HCT116 (cell line): ENCODE measurements around the gene ARHGAP8. TPM values are rescaled to one million over a fixed set of nuclear protein-coding genes. Genes with fewer than 3 reads are reported as not detected.

ENCODE experiments used
- ATAC-seq: fragments of 200-7000 bp; cut with Tn5 transposase; 2 replicates; pipeline ENCODE4 v1.9.1; 2020; ENCODE audit warnings: mild to moderate bottlenecking, moderate library complexity
- BruUV-seq: library from RNA; stranded (reverse); fragments of 400-500 nt; replicated peaks from 2 replicates; lab custom pipeline; 2021; lab: Mats Ljungman, UMichigan
- CTCF ChIA-PET: fragments of 300-600 bp; sonication (Branson Sonifier 250); formaldehyde crosslinking; loops from one replicate; lab custom pipeline; 2021; ENCODE audit warnings: antibody characterized with exemption; lab: Charles Lee
- POLR2A ChIA-PET: fragments of 300-600, 350-600 bp; sonication (Branson Sonifier 250); formaldehyde crosslinking; loops from one replicate; lab custom pipeline; 2021; ENCODE audit warnings: antibody characterized with exemption; lab: Charles Lee
- RAD21 ChIA-PET, 2 experiments: fragments of 300-600 bp; sonication (Branson Sonifier 250); formaldehyde crosslinking; loops; one replicate each; lab custom pipeline; 2023; ENCODE audit warnings: low total read pairs in 2 of 2; ENCODE audit not compliant: uncharacterized antibody in 2 of 2, unreplicated experiment in 2 of 2, low non-redundant PET in 1 of 2; lab: Charles Lee
- DNase-seq: peaks from one replicate; pipeline ENCODE4 v3.0.0-alpha.2; 2010; ENCODE audit warnings: low read depth, low spot score
- H2AFZ ChIP-seq: fragments of 200-600 bp; shearing (Covaris generic), sonication (generic); 2 replicates; pipeline ENCODE4 v1.6.1; 2017; ENCODE audit warnings: low read depth, mixed run types, mixed read lengths, antibody characterized with exemption, low read length; ENCODE audit not compliant: poor library complexity, severe bottlenecking
- H3K27ac ChIP-seq: 2 replicates; pipeline ENCODE4 v1.5.1; 2012; ENCODE audit warnings: low read depth, low read length
- H3K27me3 ChIP-seq: fragments of 200-600 bp; sonication (generic); 2 replicates; pipeline ENCODE4 v1.6.1; 2016; ENCODE audit warnings: mixed run types, low read length, mixed read lengths; ENCODE audit not compliant: insufficient read depth
- H3K36me3 ChIP-seq, 2 experiments: fragments of 200-500 bp in 1 of 2; fragments of 200-600 bp in 1 of 2; sonication (Bioruptor generic) in 1 of 2; sonication (generic) in 1 of 2; 2 replicates each; pipeline versions ENCODE4 v1.5.1 to v1.6.1; 2014 to 2016; ENCODE audit warnings: low read length in 2 of 2, inconsistent platforms in 1 of 2, mixed read lengths in 1 of 2, mixed run types in 1 of 2; ENCODE audit not compliant: insufficient read depth in 2 of 2, control insufficient read depth in 1 of 2
- H3K4me1 ChIP-seq, 2 experiments: fragments of 200-600 bp in 1 of 2; sonication (generic) in 1 of 2; 2 replicates each; pipeline versions ENCODE4 v1.5.1 to v1.6.1; 2012 to 2017; ENCODE audit warnings: low read length in 2 of 2, inconsistent platforms in 1 of 2, mild to moderate bottlenecking in 1 of 2, mixed read lengths in 1 of 2, mixed run types in 1 of 2, moderate library complexity in 1 of 2; ENCODE audit not compliant: insufficient read depth in 2 of 2, control insufficient read depth in 1 of 2
- H3K4me2 ChIP-seq: fragments of 200-600 bp; sonication (generic); 2 replicates; pipeline ENCODE4 v1.6.1; 2017; ENCODE audit warnings: mixed run types, low read length, mixed read lengths
- H3K4me3 ChIP-seq, 2 experiments: fragments of 200-600 bp in 1 of 2; sonication (generic) in 1 of 2; replicated peaks in 1 of 2; 2 replicates each; pipeline ENCODE4 v1.5.1; 2011 to 2016; ENCODE audit warnings: low read length in 2 of 2, control low read depth in 1 of 2, low read depth in 1 of 2, mild to moderate bottlenecking in 1 of 2, mixed read lengths in 1 of 2, mixed run types in 1 of 2
- H3K79me2 ChIP-seq: fragments of 200-600 bp; sonication (generic); 2 replicates; pipeline ENCODE4 v1.6.1; 2017; ENCODE audit warnings: mild to moderate bottlenecking, mixed run types, low read length, moderate library complexity, mixed read lengths; ENCODE audit not compliant: insufficient read depth
- H3K9ac ChIP-seq: fragments of 200-600 bp; sonication (generic); 2 replicates; pipeline ENCODE4 v1.6.1; 2016; ENCODE audit warnings: low read length, mixed read lengths
- H3K9me2 ChIP-seq: fragments of 200-600 bp; sonication (generic), shearing (Covaris generic); 2 replicates; pipeline ENCODE4 v1.6.1; 2017; ENCODE audit warnings: mixed run types, mild to moderate bottlenecking, moderate library complexity; ENCODE audit not compliant: insufficient read depth
- H3K9me3 ChIP-seq, 2 experiments: fragments of 200-500 bp in 1 of 2; fragments of 200-600 bp in 1 of 2; sonication (Bioruptor generic) in 1 of 2; sonication (generic) in 1 of 2; 2 replicates each; pipeline ENCODE4 v1.6.1; 2014 to 2017; ENCODE audit warnings: low read length in 2 of 2, mixed read lengths in 2 of 2, inconsistent platforms in 1 of 2, low read depth in 1 of 2, mild to moderate bottlenecking in 1 of 2, mixed run types in 1 of 2, moderate library complexity in 1 of 2; ENCODE audit not compliant: control insufficient read depth in 1 of 2, insufficient read depth in 1 of 2
- H4K20me1 ChIP-seq: fragments of 200-600 bp; sonication (generic), shearing (Covaris generic); 2 replicates; pipeline ENCODE4 v1.6.1; 2017; ENCODE audit warnings: mixed run types, mild to moderate bottlenecking, moderate library complexity; ENCODE audit not compliant: insufficient read depth
- CBX3 ChIP-seq: IDR thresholded peaks from 2 replicates; pipeline ENCODE4 v1.6.1; 2012; ENCODE audit warnings: low read depth
- CEBPB ChIP-seq: IDR thresholded peaks from 2 replicates; pipeline ENCODE4 v1.6.1; 2012; ENCODE audit warnings: low read depth
- ELF1 ChIP-seq: IDR thresholded peaks from 2 replicates; pipeline ENCODE4 v1.6.1; 2012; ENCODE audit warnings: low read depth, borderline replicate concordance
- EZH2 ChIP-seq: fragments of 200-600 bp; sonication (generic); IDR thresholded peaks from 2 replicates; pipeline ENCODE4 v1.6.1; 2017; ENCODE audit warnings: antibody characterized with exemption, mixed run types
- EZH2phosphoT487 ChIP-seq: fragments of 200-600 bp; IDR thresholded peaks from 2 replicates; pipeline ENCODE4 v1.6.1; 2018; ENCODE audit warnings: antibody characterized with exemption, borderline replicate concordance
- FOSL1 ChIP-seq: IDR thresholded peaks from 2 replicates; pipeline ENCODE4 v1.6.1; 2012; ENCODE audit warnings: low read depth
- POLR2A ChIP-seq: IDR thresholded peaks from 2 replicates; pipeline ENCODE4 v1.7.0; 2011; ENCODE audit warnings: borderline replicate concordance; ENCODE audit not compliant: insufficient read depth, insufficient read length; ENCODE audit errors: extremely low read depth
- POLR2AphosphoS5 ChIP-seq: IDR thresholded peaks from 2 replicates; pipeline ENCODE4 v1.6.1; 2011; ENCODE audit warnings: mild to moderate bottlenecking, low read depth, low read length, moderate library complexity
- RAD21 ChIP-seq: IDR thresholded peaks from 2 replicates; pipeline ENCODE4 v1.6.1; 2012; ENCODE audit warnings: low read depth, mild to moderate bottlenecking
- TCF7L2 ChIP-seq: IDR thresholded peaks from 2 replicates; pipeline ENCODE4 v1.7.0; 2011; ENCODE audit warnings: borderline replicate concordance, inconsistent platforms; ENCODE audit not compliant: insufficient read depth, insufficient read length; ENCODE audit errors: extremely low read depth
- YY1 ChIP-seq: IDR thresholded peaks from 2 replicates; pipeline ENCODE4 v1.6.1; 2011; ENCODE audit warnings: low read length, low read depth, moderate library complexity, mild to moderate bottlenecking; ENCODE audit not compliant: insufficient replicate concordance; ENCODE audit errors: extremely low read depth
- ZFX ChIP-seq: fragments of 450-650 bp; IDR thresholded peaks from 2 replicates; pipeline ENCODE4 v1.6.1; 2017
- ZNF274 ChIP-seq: fragments of 200-500 bp; sonication (Bioruptor generic); IDR thresholded peaks from 2 replicates; pipeline ENCODE4 v1.6.1; 2014; ENCODE audit warnings: mild to moderate bottlenecking, low read depth, low read length, inconsistent platforms
- intact Hi-C: fragments of 100-400 bp; cut with micrococcal nuclease; formaldehyde crosslinking; loops from 2 replicates; pipeline ENCODE4 v1.10.0; 2022
- total RNA-seq: library from RNA; stranded (reverse); gene quantifications from one replicate; pipeline ENCODE4 v1.2.1, GENCODE V29; 2021; ENCODE audit not compliant: unreplicated experiment
- TF ChIP-seq, protein P1 (sequence below): IDR thresholded peaks from 2 replicates; pipeline ENCODE4 v1.6.1; 2012
- TF ChIP-seq, protein P2 (sequence below): IDR thresholded peaks from 2 replicates; pipeline ENCODE4 v1.6.1; 2012; ENCODE audit warnings: low read depth
- TF ChIP-seq, protein P3 (sequence below): IDR thresholded peaks from 2 replicates; pipeline ENCODE4 v1.6.1; 2012

The ARHGAP8 gene
- total RNA-seq, 1 experiment from 2014 or later: 67.5 TPM

- POLR2A ChIA-PET: no interaction called here
- BruUV-seq: no TSS peak
- CTCF ChIA-PET: no interaction called here
Observed at GRCh38 chr22:44804327-44804726, 52.0 kb downstream of the ARHGAP8 start.

More at GRCh38 chr22:44804327-44804726, 52.0 kb downstream of the ARHGAP8 start:
- H3K4me1 ChIP-seq: no peaks in the 10 kb centered on the region
- no peak overlapping the region for H3K9ac ChIP-seq
- no peak overlapping the region for H3K4me3 ChIP-seq
- peaks cover 0 to 15% of the 10 kb centered on the region in 2 experiments; a peak in 1 of 4 replicates for H3K36me3 ChIP-seq
- H4K20me1 ChIP-seq: no peaks in the 10 kb centered on the region
- H3K4me2 ChIP-seq: no peak overlapping the region
- no peak overlapping the region for H3K27ac ChIP-seq
- intact Hi-C loops: no loop called here
- TF ChIP-seq, protein P1, sequence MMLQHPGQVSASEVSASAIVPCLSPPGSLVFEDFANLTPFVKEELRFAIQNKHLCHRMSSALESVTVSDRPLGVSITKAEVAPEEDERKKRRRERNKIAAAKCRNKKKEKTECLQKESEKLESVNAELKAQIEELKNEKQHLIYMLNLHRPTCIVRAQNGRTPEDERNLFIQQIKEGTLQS: no peak
- TF ChIP-seq POLR2AphosphoS5 (no peak), YY1 (no peak), CBX3 (no peak), POLR2A (no peak), TCF7L2 (no peak), CEBPB (no peak), RAD21 (no peak), EZH2phosphoT487 (no peak), EZH2 (no peak), ELF1 (no peak), ZFX (no peak), ZNF274 (no peak), FOSL1 (no peak)
- TF ChIP-seq, protein P2, sequence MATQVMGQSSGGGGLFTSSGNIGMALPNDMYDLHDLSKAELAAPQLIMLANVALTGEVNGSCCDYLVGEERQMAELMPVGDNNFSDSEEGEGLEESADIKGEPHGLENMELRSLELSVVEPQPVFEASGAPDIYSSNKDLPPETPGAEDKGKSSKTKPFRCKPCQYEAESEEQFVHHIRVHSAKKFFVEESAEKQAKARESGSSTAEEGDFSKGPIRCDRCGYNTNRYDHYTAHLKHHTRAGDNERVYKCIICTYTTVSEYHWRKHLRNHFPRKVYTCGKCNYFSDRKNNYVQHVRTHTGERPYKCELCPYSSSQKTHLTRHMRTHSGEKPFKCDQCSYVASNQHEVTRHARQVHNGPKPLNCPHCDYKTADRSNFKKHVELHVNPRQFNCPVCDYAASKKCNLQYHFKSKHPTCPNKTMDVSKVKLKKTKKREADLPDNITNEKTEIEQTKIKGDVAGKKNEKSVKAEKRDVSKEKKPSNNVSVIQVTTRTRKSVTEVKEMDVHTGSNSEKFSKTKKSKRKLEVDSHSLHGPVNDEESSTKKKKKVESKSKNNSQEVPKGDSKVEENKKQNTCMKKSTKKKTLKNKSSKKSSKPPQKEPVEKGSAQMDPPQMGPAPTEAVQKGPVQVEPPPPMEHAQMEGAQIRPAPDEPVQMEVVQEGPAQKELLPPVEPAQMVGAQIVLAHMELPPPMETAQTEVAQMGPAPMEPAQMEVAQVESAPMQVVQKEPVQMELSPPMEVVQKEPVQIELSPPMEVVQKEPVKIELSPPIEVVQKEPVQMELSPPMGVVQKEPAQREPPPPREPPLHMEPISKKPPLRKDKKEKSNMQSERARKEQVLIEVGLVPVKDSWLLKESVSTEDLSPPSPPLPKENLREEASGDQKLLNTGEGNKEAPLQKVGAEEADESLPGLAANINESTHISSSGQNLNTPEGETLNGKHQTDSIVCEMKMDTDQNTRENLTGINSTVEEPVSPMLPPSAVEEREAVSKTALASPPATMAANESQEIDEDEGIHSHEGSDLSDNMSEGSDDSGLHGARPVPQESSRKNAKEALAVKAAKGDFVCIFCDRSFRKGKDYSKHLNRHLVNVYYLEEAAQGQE: no peak
- TF ChIP-seq, protein P3, sequence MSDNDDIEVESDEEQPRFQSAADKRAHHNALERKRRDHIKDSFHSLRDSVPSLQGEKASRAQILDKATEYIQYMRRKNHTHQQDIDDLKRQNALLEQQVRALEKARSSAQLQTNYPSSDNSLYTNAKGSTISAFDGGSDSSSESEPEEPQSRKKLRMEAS: no peak
- H2AFZ ChIP-seq: no peak overlapping the region
- H3K9me3 ChIP-seq: no peaks in the 10 kb centered on the region
- no peak for DNase-seq
- H3K27me3 ChIP-seq: no peaks in the 10 kb centered on the region
- peaks cover 5% of the 10 kb centered on the region; the same call in 1 of the 2 replicates for H3K79me2 ChIP-seq
- H3K9me2 ChIP-seq: no peaks in the 10 kb centered on the region
- RAD21 ChIA-PET: no interaction called here
- ATAC-seq: no peak
